Measurements from ENCODE around the gene ACLY. TPM values are rescaled to one million over a fixed set of nuclear protein-coding genes. Genes with fewer than 3 reads are reported as not detected.

ACLY gene
- total and polyA plus RNA-seq, 2 of the 13 experiments (the other 11 are each of a cell fraction or from before 2014, with no cell fraction given), result 111 to 218 TPM

GRCh38 chr17:41907633-41908539 lies 10.9 kb downstream of the ACLY start (continued):
- TF ChIP-seq GMEB1 (CRISPR knock-in tag; IDR thresholded peaks at IDR 0.05; ENCODE audit: borderline replicate concordance), result peak; percentile 73; the same call in 1 of the 2 replicates
- TF ChIP-seq NR2F2 (IDR thresholded peaks at IDR 0.05; ENCODE audit: borderline replicate concordance, low read depth), result peak; percentile 28; the same call in 1 of the 2 replicates
- peak; percentile 34; the same call in 1 of the 2 replicates for TF ChIP-seq ZNF281 (CRISPR knock-in tag; IDR thresholded peaks at IDR 0.05; ENCODE audit: borderline replicate concordance)
- peak; percentile 41; the same call in 1 of the 2 replicates for TF ChIP-seq SIX4 (CRISPR knock-in tag; IDR thresholded peaks at IDR 0.05)
- TF ChIP-seq NR2C2 (CRISPR knock-in tag; IDR thresholded peaks at IDR 0.05; ENCODE audit: borderline replicate concordance), result peak; percentile 54; the same call in 1 of the 2 replicates
- TF ChIP-seq ZNF546 (CRISPR knock-in tag; conservative IDR thresholded peaks at IDR 0.05), result no peak
- no peak for TF ChIP-seq ZEB1 (IDR thresholded peaks at IDR 0.05; ENCODE audit: insufficient replicate concordance, low read depth)
- no peak for TF ChIP-seq RARG (CRISPR knock-in tag; IDR thresholded peaks at IDR 0.05; ENCODE audit: low read depth)
- TF ChIP-seq NAIF1 (CRISPR knock-in tag; IDR thresholded peaks at IDR 0.05; ENCODE audit: borderline replicate concordance), result no peak
- TF ChIP-seq SNAPC5 (CRISPR knock-in tag; IDR thresholded peaks at IDR 0.05; ENCODE audit: borderline replicate concordance), result no peak
- TF ChIP-seq ZNF225 (CRISPR knock-in tag; IDR thresholded peaks at IDR 0.05), result no peak
- no peak for TF ChIP-seq DZIP1 (CRISPR knock-in tag; IDR thresholded peaks at IDR 0.05)
- TF ChIP-seq ZNF136 (CRISPR knock-in tag; IDR thresholded peaks at IDR 0.05; ENCODE audit: low read depth), result peak; percentile 95; the same call in 1 of the 2 replicates
- no peak; the same call in 1 of the 2 replicates for TF ChIP-seq ZFP36L1 (CRISPR knock-in tag; IDR thresholded peaks at IDR 0.05)
- TF ChIP-seq FOXP1 (IDR thresholded peaks at IDR 0.05), result no peak
- peak; percentile 36 for TF ChIP-seq FOXP1 (CRISPR knock-in tag; IDR thresholded peaks at IDR 0.05)
- TF ChIP-seq ATF5 (CRISPR knock-in tag; IDR thresholded peaks at IDR 0.05; ENCODE audit: low read depth), result no peak
- peak; percentile 47 for TF ChIP-seq STAG1 (CRISPR knock-in tag; IDR thresholded peaks at IDR 0.05)
- TF ChIP-seq DMAP1 (CRISPR knock-in tag; IDR thresholded peaks at IDR 0.05), result peak; percentile 56
- no peak for TF ChIP-seq MBNL3 (CRISPR knock-in tag; conservative IDR thresholded peaks at IDR 0.05)

Data from HepG2 (cell line).